Measurements from ENCODE around the gene SMCO1. TPM values are rescaled to one million over a fixed set of nuclear protein-coding genes. Genes with fewer than 3 reads are reported as not detected.

Gene SMCO1
- total and polyA plus RNA-seq, 2 donors (not counting 3 experiments of a cell fraction or from before 2014, with no cell fraction given), result not detected

DNA sequence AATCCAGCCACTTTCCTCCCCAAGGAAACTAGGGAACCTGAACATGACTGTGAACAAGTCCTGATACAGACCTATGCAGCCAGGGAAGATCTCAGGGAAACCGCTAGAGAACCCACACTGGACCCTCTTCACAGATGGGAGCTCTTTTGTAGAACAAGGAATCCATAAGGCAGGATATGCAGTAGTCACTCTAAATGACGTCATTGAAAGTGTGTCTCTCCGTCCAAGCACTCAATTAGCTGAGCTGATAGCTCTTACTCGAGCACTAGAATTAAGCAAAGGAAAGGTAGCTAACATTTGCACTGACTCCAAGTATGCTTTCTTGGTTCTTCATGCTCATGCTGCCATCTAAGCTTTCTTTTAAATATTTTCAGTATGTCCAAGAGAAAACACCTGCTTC lies 10.0 kb upstream of the SMCO1 start:
- H4K20me1 ChIP-seq (replicated peaks; ENCODE audit: control insufficient read depth, extremely low read depth, insufficient read depth, low read length), result no peaks in the 10 kb centered on the region
- no peak overlapping the region for H3K9ac ChIP-seq (replicated peaks; ENCODE audit: extremely low read depth, insufficient read depth, low read length)
- no peaks in the 10 kb centered on the region for H3K9me3 ChIP-seq (replicated peaks; ENCODE audit: control insufficient read depth, insufficient read depth, low read length)
- DNase-seq (ENCODE audit: low read depth, low spot score), result no peak
- H3K4me3 ChIP-seq (replicated peaks in 1 of 3; ENCODE audit: insufficient read depth in 1 of 3, low read depth in 1 of 3, low read length in 3 of 3), result no peak overlapping the region
- H3K4me1 ChIP-seq (ENCODE audit: control insufficient read depth, extremely low read depth, insufficient read depth, low read length), result peaks cover 4% of the 10 kb centered on the region
- no peaks in the 10 kb centered on the region for H3K36me3 ChIP-seq (ENCODE audit: control insufficient read depth in 2 of 2, extremely low read depth in 1 of 2, insufficient read depth in 2 of 2, low read length in 2 of 2)
- no peaks in the 10 kb centered on the region for H3K9me1 ChIP-seq (replicated peaks; ENCODE audit: control insufficient read depth, extremely low read depth, insufficient read depth, low read length)
- dilution Hi-C loops (cut with MboI; ENCODE audit: extremely low pct_ligation_motif_present, low sequenced_read_pairs), result no loop called here
- H3K79me2 ChIP-seq (ENCODE audit: control insufficient read depth, insufficient read depth, low read length), result no peaks in the 10 kb centered on the region
- H3K27me3 ChIP-seq (ENCODE audit: control insufficient read depth in 2 of 2, insufficient read depth in 2 of 2, low read length in 2 of 2), result no peaks in the 10 kb centered on the region
- POLR2A ChIA-PET, result no interaction called here
- CTCF ChIA-PET, result interaction anchor here (0.7 to 5.7 kb wide), 9 partner anchors 8 to 444 kb away, joined by 3 to 75 read pairs (median 4); no protein-coding TSS in a partner anchor
- no peak overlapping the region for H3K4me2 ChIP-seq (ENCODE audit: insufficient read depth, low read length)
- TF ChIP-seq CTCF (IDR thresholded peaks at IDR 0.05; ENCODE audit: extremely low read depth in 1 of 2, insufficient read depth in 1 of 2, low read depth in 1 of 2, low read length in 2 of 2) (no peak), POLR2A (IDR thresholded peaks at IDR 0.05; ENCODE audit: low read depth, low read length) (no peak), EZH2 (IDR thresholded peaks at IDR 0.05; ENCODE audit: borderline replicate concordance, low read depth, low read length, severe bottlenecking) (no peak), POLR2AphosphoS5 (IDR thresholded peaks at IDR 0.05; ENCODE audit: insufficient read depth, low read depth, low read length) (no peak), GATA2 (IDR thresholded peaks at IDR 0.05; ENCODE audit: insufficient read depth, insufficient read length, low read depth, low read length) (no peak), JUN (IDR thresholded peaks at IDR 0.05; ENCODE audit: borderline replicate concordance, insufficient read depth, insufficient read length, low read depth) (no peak), MYC (IDR thresholded peaks at IDR 0.05; ENCODE audit: low read depth, low read length) (no peak), FOS (IDR thresholded peaks at IDR 0.05; ENCODE audit: borderline replicate concordance, insufficient read depth, low read length) (no peak)
- TF ChIP-seq, protein P1, sequence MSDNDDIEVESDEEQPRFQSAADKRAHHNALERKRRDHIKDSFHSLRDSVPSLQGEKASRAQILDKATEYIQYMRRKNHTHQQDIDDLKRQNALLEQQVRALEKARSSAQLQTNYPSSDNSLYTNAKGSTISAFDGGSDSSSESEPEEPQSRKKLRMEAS (IDR thresholded peaks at IDR 0.05; ENCODE audit: insufficient read depth, insufficient read length), result no peak
- FAIRE-seq, result no peak
- no peak overlapping the region for H3K27ac ChIP-seq (ENCODE audit: insufficient read depth, low read depth, low read length)
- intact Hi-C loops (cut with micrococcal nuclease), result loop anchor here (10.0 kb wide), 1 partner anchor 630 kb away; no protein-coding TSS in a partner anchor
- BruUV-seq (replicated peaks), result no TSS peak
- H2AFZ ChIP-seq (ENCODE audit: low read depth, low read length), result no peak overlapping the region

Data from endothelial cell of umbilical vein (primary cell).